Measurements from ENCODE around the gene C2orf76.

C2orf76 gene

DNA sequence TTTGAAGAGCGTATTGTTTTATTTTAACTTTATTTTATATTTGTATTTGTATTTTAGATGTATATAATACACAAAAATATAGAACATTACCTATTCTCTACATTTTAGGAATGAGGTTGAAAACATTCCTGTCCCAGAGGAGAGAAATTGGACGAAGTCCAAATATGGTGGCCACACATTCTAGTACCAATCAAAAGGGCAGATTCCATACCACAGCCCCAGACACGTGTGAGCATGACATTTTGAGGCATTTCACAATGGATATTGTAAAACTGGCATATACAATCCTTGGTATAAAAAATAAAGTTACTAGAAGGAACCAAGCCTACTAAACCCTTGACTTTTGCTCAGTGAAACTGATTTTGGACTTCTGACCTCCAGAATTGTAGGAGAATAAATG is 50.6 kb downstream of the C2orf76 start:
- no peak for DNase-seq (ENCODE audit: extremely low spot score)
- CTCF ChIA-PET, result no interaction called here
- TF ChIP-seq, protein P1, sequence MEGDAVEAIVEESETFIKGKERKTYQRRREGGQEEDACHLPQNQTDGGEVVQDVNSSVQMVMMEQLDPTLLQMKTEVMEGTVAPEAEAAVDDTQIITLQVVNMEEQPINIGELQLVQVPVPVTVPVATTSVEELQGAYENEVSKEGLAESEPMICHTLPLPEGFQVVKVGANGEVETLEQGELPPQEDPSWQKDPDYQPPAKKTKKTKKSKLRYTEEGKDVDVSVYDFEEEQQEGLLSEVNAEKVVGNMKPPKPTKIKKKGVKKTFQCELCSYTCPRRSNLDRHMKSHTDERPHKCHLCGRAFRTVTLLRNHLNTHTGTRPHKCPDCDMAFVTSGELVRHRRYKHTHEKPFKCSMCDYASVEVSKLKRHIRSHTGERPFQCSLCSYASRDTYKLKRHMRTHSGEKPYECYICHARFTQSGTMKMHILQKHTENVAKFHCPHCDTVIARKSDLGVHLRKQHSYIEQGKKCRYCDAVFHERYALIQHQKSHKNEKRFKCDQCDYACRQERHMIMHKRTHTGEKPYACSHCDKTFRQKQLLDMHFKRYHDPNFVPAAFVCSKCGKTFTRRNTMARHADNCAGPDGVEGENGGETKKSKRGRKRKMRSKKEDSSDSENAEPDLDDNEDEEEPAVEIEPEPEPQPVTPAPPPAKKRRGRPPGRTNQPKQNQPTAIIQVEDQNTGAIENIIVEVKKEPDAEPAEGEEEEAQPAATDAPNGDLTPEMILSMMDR (IDR thresholded peaks at IDR 0.05; ENCODE audit: control extremely low read depth, extremely low read depth, low read depth, missing control alignments), result no peak
- POLR2A ChIA-PET, result no interaction called here

DNA sequence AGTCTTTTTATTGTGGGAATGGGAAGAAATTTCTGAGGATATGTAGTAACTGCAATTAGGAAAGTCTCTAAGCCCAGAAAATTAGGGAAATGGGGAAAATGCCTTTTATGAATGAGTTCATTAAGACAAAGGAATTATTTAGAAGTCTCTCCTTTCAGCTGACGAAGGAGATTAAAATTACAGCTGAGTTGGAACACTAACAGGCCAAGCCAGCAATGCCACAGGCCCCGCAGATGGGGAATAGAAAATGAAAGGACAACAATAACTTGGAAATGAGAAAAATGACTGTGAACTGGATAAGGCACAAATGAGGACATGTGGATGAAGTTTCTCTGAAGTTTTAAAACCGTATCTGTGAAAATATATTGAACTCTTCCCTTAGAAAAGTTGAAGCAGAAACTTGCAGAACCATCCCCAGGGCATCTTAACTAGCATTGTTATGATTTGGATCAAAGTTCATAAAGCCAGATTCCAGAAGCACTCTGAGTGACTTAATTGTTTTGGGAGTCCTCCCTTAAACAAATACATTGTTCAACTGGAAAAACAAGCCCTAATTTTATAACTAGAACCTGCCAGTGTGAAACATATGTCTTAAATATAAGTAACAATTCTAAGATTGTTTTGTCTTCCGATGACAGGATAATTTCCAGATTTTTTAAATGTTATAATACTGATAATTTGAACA is 51.3 kb downstream of the C2orf76 start:
- TF ChIP-seq, protein P1 (IDR thresholded peaks at IDR 0.05; ENCODE audit: control extremely low read depth, extremely low read depth, low read depth, missing control alignments), result no peak
- POLR2A ChIA-PET, result no interaction called here
- CTCF ChIA-PET, result interaction anchor here (0.7 kb wide), 1 partner anchor 24 kb away, joined by 3 read pairs; no protein-coding TSS in a partner anchor
- DNase-seq (ENCODE audit: extremely low spot score), result no peak

DNA sequence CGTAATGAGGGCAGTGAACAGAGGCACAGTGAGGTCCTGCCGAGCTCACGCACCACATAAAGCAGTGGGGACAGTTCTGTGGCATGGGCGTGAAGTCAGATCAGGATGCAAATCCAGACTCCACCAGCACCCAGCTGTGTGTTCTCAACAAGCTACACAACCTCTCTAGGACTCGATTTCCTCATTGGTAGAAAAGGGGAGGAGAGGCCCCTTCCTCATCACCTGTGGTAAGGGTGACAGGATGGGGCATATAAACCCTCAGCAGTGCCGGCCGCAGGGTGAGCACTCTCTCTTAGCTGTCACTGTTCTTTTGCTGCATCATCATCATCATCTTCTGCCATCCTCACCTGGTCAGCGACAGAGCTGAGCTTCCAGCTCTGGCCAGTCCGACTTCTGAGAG is 54.8 kb downstream of the C2orf76 start:
- ChIA-PET CTCF (interaction anchor here (1.0 to 2.4 kb wide), 9 partner anchors 10 to 430 kb away, joined by 3 to 14 read pairs (median 4); no protein-coding TSS in a partner anchor), POLR2A (no interaction called here)
- DNase-seq (ENCODE audit: extremely low spot score), result no peak
- TF ChIP-seq, protein P1 (IDR thresholded peaks at IDR 0.05; ENCODE audit: control extremely low read depth, extremely low read depth, low read depth, missing control alignments), result no peak

DNA sequence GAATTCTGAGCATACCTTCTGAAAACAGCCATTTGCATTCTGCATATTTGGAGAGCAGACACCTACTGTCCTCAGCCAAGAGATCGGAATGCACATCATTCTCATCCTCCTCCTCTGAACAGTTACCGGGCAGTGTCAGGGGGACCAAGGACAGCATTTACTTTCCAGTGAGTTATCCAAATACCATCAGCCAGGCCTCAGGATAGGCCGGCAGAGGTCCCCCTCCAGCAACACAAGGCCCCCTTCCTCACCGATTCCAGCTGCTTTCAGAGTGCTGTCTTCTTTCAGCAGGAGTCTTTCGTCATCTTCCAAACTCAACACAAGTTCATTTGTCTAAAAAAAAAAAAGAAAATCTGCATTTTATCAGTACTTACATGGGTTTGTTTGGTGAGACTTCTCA is 55.3 kb downstream of the C2orf76 start:
- ChIA-PET CTCF (interaction anchor here (1.0 to 2.4 kb wide), 9 partner anchors 9 to 429 kb away, joined by 3 to 14 read pairs (median 3); no protein-coding TSS in a partner anchor), POLR2A (interaction anchor here (0.7 kb wide), 1 partner anchor 14 kb away, joined by 3 read pairs; no protein-coding TSS in a partner anchor)
- TF ChIP-seq, protein P1 (IDR thresholded peaks at IDR 0.05; ENCODE audit: control extremely low read depth, extremely low read depth, low read depth, missing control alignments), result no peak
- no peak for DNase-seq (ENCODE audit: extremely low spot score)

DNA sequence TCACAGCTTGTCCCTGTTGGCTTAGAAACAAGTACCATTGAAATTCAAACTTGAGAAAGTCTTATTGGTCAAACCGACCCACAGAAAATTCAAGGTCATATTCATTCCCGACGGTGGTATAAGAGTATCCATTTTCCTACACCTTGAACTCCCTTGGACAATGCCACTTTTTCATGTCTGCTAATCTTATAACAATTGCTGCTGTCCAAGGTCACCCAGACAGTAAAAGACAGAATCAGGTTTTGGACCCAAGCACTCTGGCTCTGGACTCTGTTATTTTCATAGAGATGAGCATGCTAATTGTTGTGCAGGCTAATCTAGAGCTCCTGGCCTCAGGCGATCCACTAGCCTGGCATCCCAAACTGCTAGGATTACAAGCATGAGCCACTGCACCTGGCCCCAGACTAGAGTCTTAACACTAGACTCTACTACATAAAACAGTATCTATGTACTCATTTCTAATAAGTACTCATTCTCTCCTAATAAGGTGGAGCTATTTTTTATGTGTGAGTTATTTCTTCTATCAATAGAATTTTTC is 57.8 kb downstream of the C2orf76 start:
- no peak for DNase-seq (ENCODE audit: extremely low spot score)
- POLR2A ChIA-PET, result no interaction called here
- TF ChIP-seq, protein P1 (IDR thresholded peaks at IDR 0.05; ENCODE audit: control extremely low read depth, extremely low read depth, low read depth, missing control alignments), result no peak
- CTCF ChIA-PET, result interaction anchor here (1.3 to 2.1 kb wide), 3 partner anchors 11 to 427 kb away, joined by 3 to 9 read pairs (median 9); no protein-coding TSS in a partner anchor

DNA sequence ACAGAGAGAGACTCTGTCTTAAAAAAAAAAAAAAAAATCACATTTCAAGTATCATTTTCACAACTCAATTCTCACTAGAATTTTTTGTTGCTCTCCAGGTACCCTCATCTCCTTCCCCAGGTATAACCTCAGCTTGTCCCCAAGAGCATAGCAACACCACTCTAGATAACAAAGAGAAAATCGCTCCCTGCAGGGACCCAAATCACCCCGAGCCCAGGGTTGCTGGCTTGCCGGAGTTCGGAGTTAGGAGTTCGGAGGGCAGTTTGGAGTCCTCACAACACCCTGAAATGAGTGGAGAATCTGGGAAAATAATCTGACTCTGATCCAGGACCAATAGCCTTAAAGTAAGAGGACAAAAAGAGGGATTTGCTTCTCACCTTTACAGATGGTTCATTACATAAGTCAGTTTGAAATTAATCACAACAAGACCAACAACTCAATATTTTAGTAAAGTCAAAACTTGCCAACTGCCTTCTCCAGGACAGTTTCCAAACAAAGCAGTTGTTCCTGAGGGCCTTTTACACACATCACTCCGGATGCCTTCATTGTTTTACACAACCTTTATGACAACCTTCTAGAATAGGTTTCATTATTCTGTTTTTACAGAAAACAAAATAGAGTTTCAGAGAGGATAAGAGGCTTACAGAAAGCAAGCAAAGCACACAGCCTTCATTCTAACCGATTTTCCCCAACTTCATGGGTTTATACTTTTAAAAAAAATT is 59.1 kb downstream of the C2orf76 start:
- TF ChIP-seq, protein P1 (IDR thresholded peaks at IDR 0.05; ENCODE audit: control extremely low read depth, extremely low read depth, low read depth, missing control alignments), result no peak
- ChIA-PET POLR2A (no interaction called here), CTCF (no interaction called here)
- DNase-seq (ENCODE audit: extremely low spot score), result no peak

Measured in GM10248 (cell line).